ENCODE data around the gene CAND2. TPM values are rescaled to one million over a fixed set of nuclear protein-coding genes. Genes with fewer than 3 reads are reported as not detected.

CAND2 gene
- polyA plus RNA-seq, 3 donors, result not detected

- Histone ChIP-seq H3K4me2 (replicated peaks; ENCODE audit: extremely low read depth, low read length, poor library complexity, severe bottlenecking) (no peak overlapping the region), H3K9ac (ENCODE audit: insufficient read depth, low read length, poor library complexity, severe bottlenecking) (no peak overlapping the region), H3K27ac (ENCODE audit: low read depth in 1 of 2, low read length in 2 of 2) (no peak overlapping the region), H4K20me1 (ENCODE audit: insufficient read depth, low read length) (no peaks in the 10 kb centered on the region), H3K79me2 (ENCODE audit: insufficient read depth, low read length) (no peaks in the 10 kb centered on the region), H2AFZ (ENCODE audit: insufficient read depth, low read depth, low read length, poor library complexity, severe bottlenecking) (no peak overlapping the region), H3K27me3 (ENCODE audit: control insufficient read depth in 2 of 2, insufficient read depth in 2 of 2, low read length in 2 of 2) (no peaks in the 10 kb centered on the region), H3K36me3 (replicated peaks in 1 of 2; ENCODE audit: control insufficient read depth in 1 of 2, insufficient read depth in 2 of 2, low read length in 2 of 2) (no peaks in the 10 kb centered on the region), H3K4me1 (ENCODE audit: control insufficient read depth in 1 of 2, insufficient read depth in 2 of 2, low read length in 2 of 2) (no peaks in the 10 kb centered on the region), H3K4me3 (replicated peaks in 1 of 3; ENCODE audit: low read depth in 2 of 3, low read length in 3 of 3) (no peak overlapping the region), H3K9me3 (replicated peaks in 1 of 2; ENCODE audit: control insufficient read depth in 1 of 2, insufficient read depth in 1 of 2, low read length in 2 of 2) (no peaks in the 10 kb centered on the region)
- H3K4me3 Mint-ChIP-seq, result no peak overlapping the region
- H3K9me3 Mint-ChIP-seq, result no peaks in the 10 kb centered on the region
- H3K27me3 Mint-ChIP-seq (ENCODE audit: low read depth in 3 of 3), result peaks cover 0 to 6% (median 4%) of the 10 kb centered on the region in 3 donors
- peaks cover 3% of the 10 kb centered on the region for H3K4me1 Mint-ChIP-seq
- intact Hi-C loops (cut with micrococcal nuclease), result no loop called here
- DNase-seq, result no peak
- no peak overlapping the region for H3K27ac Mint-ChIP-seq
- no peaks in the 10 kb centered on the region for H3K36me3 Mint-ChIP-seq
- 93% methylated on average over 2 of the region's 4 CpGs for WGBS (ENCODE audit: insufficient coverage)
- TF ChIP-seq CTCF (IDR thresholded peaks at IDR 0.05), result no peak
Observed at GRCh38 chr3:12777171-12777570, 19.3 kb upstream of the CAND2 start.

GRCh38 chr3:12780751-12781150 is 15.7 kb upstream of the CAND2 start:
- H3K4me3 Mint-ChIP-seq, result no peak overlapping the region
- DNase-seq, result no peak
- H3K27ac ChIP-seq (ENCODE audit: low read depth in 1 of 2, low read length in 2 of 2), result no peak overlapping the region
- WGBS (ENCODE audit: insufficient coverage), result 95% methylated on average over 4 of the region's 4 CpGs
- H3K27ac Mint-ChIP-seq, result no peak overlapping the region
- H3K4me1 Mint-ChIP-seq, result no peaks in the 10 kb centered on the region
- H3K9me3 ChIP-seq (replicated peaks in 1 of 2; ENCODE audit: control insufficient read depth in 1 of 2, insufficient read depth in 1 of 2, low read length in 2 of 2), result no peaks in the 10 kb centered on the region
- TF ChIP-seq CTCF (IDR thresholded peaks at IDR 0.05), result no peak
- H3K4me2 ChIP-seq (replicated peaks; ENCODE audit: extremely low read depth, low read length, poor library complexity, severe bottlenecking), result no peak overlapping the region
- H3K4me1 ChIP-seq (ENCODE audit: control insufficient read depth in 1 of 2, insufficient read depth in 2 of 2, low read length in 2 of 2), result no peaks in the 10 kb centered on the region
- H3K36me3 Mint-ChIP-seq, result no peaks in the 10 kb centered on the region
- intact Hi-C loops (cut with micrococcal nuclease), result no loop called here
- H3K36me3 ChIP-seq (replicated peaks in 1 of 2; ENCODE audit: control insufficient read depth in 1 of 2, insufficient read depth in 2 of 2, low read length in 2 of 2), result no peaks in the 10 kb centered on the region
- H3K9ac ChIP-seq (ENCODE audit: insufficient read depth, low read length, poor library complexity, severe bottlenecking), result no peak overlapping the region
- no peaks in the 10 kb centered on the region for H3K79me2 ChIP-seq (ENCODE audit: insufficient read depth, low read length)
- H3K4me3 ChIP-seq (replicated peaks in 1 of 3; ENCODE audit: low read depth in 2 of 3, low read length in 3 of 3), result no peak overlapping the region
- peaks cover 0 to 10% (median 1%) of the 10 kb centered on the region in 3 donors for H3K27me3 Mint-ChIP-seq (ENCODE audit: low read depth in 3 of 3)
- H3K27me3 ChIP-seq (ENCODE audit: control insufficient read depth in 2 of 2, insufficient read depth in 2 of 2, low read length in 2 of 2), result no peaks in the 10 kb centered on the region
- H3K9me3 Mint-ChIP-seq, result no peaks in the 10 kb centered on the region
- no peak overlapping the region for H2AFZ ChIP-seq (ENCODE audit: insufficient read depth, low read depth, low read length, poor library complexity, severe bottlenecking)
- no peaks in the 10 kb centered on the region for H4K20me1 ChIP-seq (ENCODE audit: insufficient read depth, low read length)
